ENCODE measurements around the gene NSMF. TPM values are rescaled to one million over a fixed set of nuclear protein-coding genes. Genes with fewer than 3 reads are reported as not detected.

NSMF gene
- total and polyA plus RNA-seq, 10 of the 15 experiments (the other 5 are each of a cell fraction or from before 2014, with no cell fraction given) = 0.13 to 44.3 (median 13.4) TPM

DNA sequence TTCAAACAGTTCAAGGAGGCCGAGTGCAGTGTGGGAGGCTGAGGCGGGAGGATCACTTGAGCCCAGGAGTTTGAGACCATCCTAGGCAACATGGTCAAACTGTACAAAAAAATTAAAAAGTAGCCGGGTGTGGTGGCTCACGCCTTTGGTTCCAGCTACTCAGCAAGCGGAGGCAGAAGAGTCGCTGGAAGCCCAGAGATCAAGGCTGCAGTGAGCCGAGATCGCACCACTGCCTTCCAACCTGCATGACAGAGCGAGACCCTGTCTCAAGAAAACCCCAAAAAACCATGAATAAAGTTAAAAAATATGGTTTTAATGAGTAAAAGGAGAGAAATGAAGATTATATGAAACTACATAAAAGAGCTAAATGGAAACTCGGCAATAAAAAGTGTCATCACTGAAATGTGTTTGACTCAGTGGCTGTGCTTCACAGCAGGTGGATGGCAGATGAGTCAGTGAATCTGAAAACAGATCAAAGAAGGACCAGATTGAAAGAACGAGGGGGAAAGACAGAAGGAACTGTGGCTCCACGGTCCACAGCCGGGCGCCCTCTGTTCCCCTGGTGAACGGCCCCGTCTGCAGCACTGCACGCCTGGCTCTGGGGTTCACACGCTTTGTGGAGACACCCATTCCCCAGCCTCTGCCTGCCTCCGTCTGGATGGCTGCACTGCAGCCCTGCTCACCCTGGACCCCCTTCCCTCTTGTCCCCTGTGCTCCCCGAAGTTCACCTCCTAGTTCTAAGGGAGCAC is 61.3 kb downstream of the NSMF start:
- POLR2A ChIA-PET = no interaction called here
- WGBS (ENCODE audit: insufficient coverage, insufficient replicate concordance, low lambda C conversion rate, missing lambda C conversion rate) = 61% methylated on average over 20 of the region's 20 CpGs
- RAD21 ChIA-PET (ENCODE audit: unreplicated experiment) = no interaction called here

More for the DNA sequence above, 61.3 kb downstream of the NSMF start:
- in situ Hi-C loops (cut with MboI) = no loop called here
- H3K27ac ChIP-seq (ENCODE audit: control insufficient read depth, insufficient read depth) = no peak overlapping the region
- no TSS peak for BruUV-seq (replicated peaks)
- H3K36me3 ChIP-seq (ENCODE audit: control insufficient read depth in 2 of 2, insufficient read depth in 2 of 2, low read length in 1 of 2) = no peaks in the 10 kb centered on the region; a peak in 1 of 4 replicates
- SMC1A ChIA-PET (ENCODE audit: uncharacterized antibody, unreplicated experiment) = no interaction called here
- TF ChIP-seq KLF5 (IDR thresholded peaks at IDR 0.05; ENCODE audit: partially characterized antibody) = no peak
- TF ChIP-seq TCF7 (IDR thresholded peaks at IDR 0.05; ENCODE audit: borderline replicate concordance) = peak; percentile 56; the same call in 1 of the 2 replicates
- H4K20me1 ChIP-seq (ENCODE audit: control insufficient read depth, insufficient read depth) = no peaks in the 10 kb centered on the region
- CTCF ChIA-PET = no interaction called here
- no peaks in the 10 kb centered on the region for H3K79me2 ChIP-seq (ENCODE audit: control insufficient read depth, insufficient read depth, low read length)
- FAIRE-seq (no peak), ATAC-seq (no peak), DNase-seq (ENCODE audit: low read depth, low spot score) (no peak)
- no peak overlapping the region for H3K4me2 ChIP-seq (ENCODE audit: control insufficient read depth, insufficient read depth)
- no peak overlapping the region for H3K4me3 ChIP-seq
- H2AFZ ChIP-seq (ENCODE audit: control insufficient read depth, low read depth, low read length) = no peak overlapping the region
- intact Hi-C loops (cut with micrococcal nuclease; ENCODE audit: unreplicated experiment) = no loop called here
- no peak overlapping the region for H3K9ac ChIP-seq (ENCODE audit: control insufficient read depth, insufficient read depth, low read length)
- peaks cover 20% of the 10 kb centered on the region for H3K9me3 ChIP-seq (replicated peaks; ENCODE audit: control insufficient read depth, insufficient read depth, low read length)
- no peaks in the 10 kb centered on the region for H3K27me3 ChIP-seq (replicated peaks in 1 of 2; ENCODE audit: control insufficient read depth in 2 of 2, insufficient read depth in 2 of 2, low read length in 1 of 2)
- H3K4me1 ChIP-seq (ENCODE audit: control insufficient read depth, insufficient read depth, low read length) = no peaks in the 10 kb centered on the region; the same call in 1 of the 2 replicates

Small RNA genes within 50 kb of the gene (microRNA-seq; reads per million reads assigned to microRNA genes)
- 1.3 reads per million for gene MIR7114

Other genes starting within 250 kb of the NSMF start
Only the 7 nearest of the 18 such genes appear.
- 3.9 and 4.7 TPM in 2 replicates for gene EXD3, start 36.2 kb downstream of the NSMF start, total RNA-seq (2014; rRNA removed)
- gene EXD3, start 36.2 kb downstream of the NSMF start, total RNA-seq (2014; rRNA removed; fragmentation: Illumina TruSeq; extraction: Trizol) = 2.2 and 2.4 TPM in 2 replicates
- gene EXD3, start 36.2 kb downstream of the NSMF start, total RNA-seq (2021) = 6.3 and 7.1 TPM in 2 replicates
- gene EXD3, start 36.2 kb downstream of the NSMF start, polyA plus RNA-seq (2011; rRNA removed) = 2.9 and 5.2 TPM in 2 replicates
- gene EXD3, start 36.2 kb downstream of the NSMF start, polyA plus RNA-seq (2014; fragmentation: Illumina TruSeq; extraction: Trizol) = 0.44 and 1.9 TPM in 2 replicates
- under 1 TPM; 0.21 to 0.51 TPM for gene EXD3, start 36.2 kb downstream of the NSMF start, polyA plus RNA-seq (2014; fragmentation: Nextera tagmentation; extraction: Ambion mirVana)
- 5.2 and 7.6 TPM in 2 replicates for gene EXD3, start 36.2 kb downstream of the NSMF start, polyA plus RNA-seq (2014; rRNA removed)
- gene EXD3, start 36.2 kb downstream of the NSMF start, polyA plus RNA-seq (2016; fragmentation: Nextera tagmentation; extraction: Ambion mirVana) = 1 to 10 TPM; 3.4 to 3.9 TPM
- gene NOXA1, start 35.9 kb downstream of the NSMF start, total RNA-seq (2014; rRNA removed) = 0.16 TPM in 1 of 2 replicates, not detected in the other
- not detected in 2 replicates for gene NOXA1, start 35.9 kb downstream of the NSMF start, total RNA-seq (2014; rRNA removed; fragmentation: Illumina TruSeq; extraction: Trizol)
- not detected in 2 replicates for gene NOXA1, start 35.9 kb downstream of the NSMF start, total RNA-seq (2021)
- 0.08 TPM in 1 of 2 replicates, not detected in the other for gene NOXA1, start 35.9 kb downstream of the NSMF start, polyA plus RNA-seq (2011; rRNA removed)
- gene NOXA1, start 35.9 kb downstream of the NSMF start, polyA plus RNA-seq (2014; fragmentation: Illumina TruSeq; extraction: Trizol) = not detected in 2 replicates
- gene NOXA1, start 35.9 kb downstream of the NSMF start, polyA plus RNA-seq (2014; fragmentation: Nextera tagmentation; extraction: Ambion mirVana) = not detected
- 0.20 TPM in 1 of 2 replicates, not detected in the other for gene NOXA1, start 35.9 kb downstream of the NSMF start, polyA plus RNA-seq (2014; rRNA removed)
- gene NOXA1, start 35.9 kb downstream of the NSMF start, polyA plus RNA-seq (2016; fragmentation: Nextera tagmentation; extraction: Ambion mirVana) = not detected
- gene ENTPD8, start 18.0 kb downstream of the NSMF start, total RNA-seq (2014; rRNA removed) = not detected in 2 replicates
- gene ENTPD8, start 18.0 kb downstream of the NSMF start, total RNA-seq (2014; rRNA removed; fragmentation: Illumina TruSeq; extraction: Trizol) = not detected in 2 replicates
- not detected in 2 replicates for gene ENTPD8, start 18.0 kb downstream of the NSMF start, total RNA-seq (2021)
- gene ENTPD8, start 18.0 kb downstream of the NSMF start, polyA plus RNA-seq (2011; rRNA removed) = not detected in 2 replicates
- gene ENTPD8, start 18.0 kb downstream of the NSMF start, polyA plus RNA-seq (2014; fragmentation: Illumina TruSeq; extraction: Trizol) = not detected in 2 replicates
- not detected for gene ENTPD8, start 18.0 kb downstream of the NSMF start, polyA plus RNA-seq (2014; fragmentation: Nextera tagmentation; extraction: Ambion mirVana)
- gene ENTPD8, start 18.0 kb downstream of the NSMF start, polyA plus RNA-seq (2014; rRNA removed) = not detected in 2 replicates
- not detected for gene ENTPD8, start 18.0 kb downstream of the NSMF start, polyA plus RNA-seq (2016; fragmentation: Nextera tagmentation; extraction: Ambion mirVana)
- gene PNPLA7, start 91.1 kb upstream of the NSMF start, total RNA-seq (2014; rRNA removed) = 0.22 and 0.85 TPM in 2 replicates
- gene PNPLA7, start 91.1 kb upstream of the NSMF start, total RNA-seq (2014; rRNA removed; fragmentation: Illumina TruSeq; extraction: Trizol) = 0.09 and 0.14 TPM in 2 replicates
- 0.43 and 0.85 TPM in 2 replicates for gene PNPLA7, start 91.1 kb upstream of the NSMF start, total RNA-seq (2021)
- 0.07 and 0.19 TPM in 2 replicates for gene PNPLA7, start 91.1 kb upstream of the NSMF start, polyA plus RNA-seq (2011; rRNA removed)
- gene PNPLA7, start 91.1 kb upstream of the NSMF start, polyA plus RNA-seq (2014; fragmentation: Illumina TruSeq; extraction: Trizol) = 0.32 and 0.41 TPM in 2 replicates
- under 1 TPM in 1 of 2 experiments, not detected in 1; 0.04 TPM for gene PNPLA7, start 91.1 kb upstream of the NSMF start, polyA plus RNA-seq (2014; fragmentation: Nextera tagmentation; extraction: Ambion mirVana)
- 0.32 and 1.0 TPM in 2 replicates for gene PNPLA7, start 91.1 kb upstream of the NSMF start, polyA plus RNA-seq (2014; rRNA removed)
- gene PNPLA7, start 91.1 kb upstream of the NSMF start, polyA plus RNA-seq (2016; fragmentation: Nextera tagmentation; extraction: Ambion mirVana) = under 1 TPM; 0.11 to 0.13 TPM
- 73.3 and 79.9 TPM in 2 replicates for gene MRPL41, start 92.5 kb upstream of the NSMF start, total RNA-seq (2014; rRNA removed)
- 11.2 and 13.2 TPM in 2 replicates for gene MRPL41, start 92.5 kb upstream of the NSMF start, total RNA-seq (2014; rRNA removed; fragmentation: Illumina TruSeq; extraction: Trizol)
- 64.5 and 67.0 TPM in 2 replicates for gene MRPL41, start 92.5 kb upstream of the NSMF start, total RNA-seq (2021)
- gene MRPL41, start 92.5 kb upstream of the NSMF start, polyA plus RNA-seq (2011; rRNA removed) = 5.8 and 12.4 TPM in 2 replicates
- gene MRPL41, start 92.5 kb upstream of the NSMF start, polyA plus RNA-seq (2014; fragmentation: Illumina TruSeq; extraction: Trizol) = 0.14 and 3.5 TPM in 2 replicates
- gene MRPL41, start 92.5 kb upstream of the NSMF start, polyA plus RNA-seq (2014; fragmentation: Nextera tagmentation; extraction: Ambion mirVana) = 1 to 10 TPM; 1.3 to 3.3 TPM
- 77.5 and 102 TPM in 2 replicates for gene MRPL41, start 92.5 kb upstream of the NSMF start, polyA plus RNA-seq (2014; rRNA removed)
- 100 to 1,000 TPM; 113 to 116 TPM for gene MRPL41, start 92.5 kb upstream of the NSMF start, polyA plus RNA-seq (2016; fragmentation: Nextera tagmentation; extraction: Ambion mirVana)
- gene DPH7, start 119.6 kb upstream of the NSMF start, total RNA-seq (2014; rRNA removed) = 27.6 and 29.5 TPM in 2 replicates
- 17.6 and 18.4 TPM in 2 replicates for gene DPH7, start 119.6 kb upstream of the NSMF start, total RNA-seq (2014; rRNA removed; fragmentation: Illumina TruSeq; extraction: Trizol)
- gene DPH7, start 119.6 kb upstream of the NSMF start, total RNA-seq (2021) = 30.0 and 33.8 TPM in 2 replicates
- 19.8 and 26.7 TPM in 2 replicates for gene DPH7, start 119.6 kb upstream of the NSMF start, polyA plus RNA-seq (2011; rRNA removed)
- gene DPH7, start 119.6 kb upstream of the NSMF start, polyA plus RNA-seq (2014; fragmentation: Illumina TruSeq; extraction: Trizol) = 16.3 and 24.2 TPM in 2 replicates
- 10 to 100 TPM in 1 of 2 experiments, 1 to 10 TPM in 1; 8.7 to 11.8 TPM for gene DPH7, start 119.6 kb upstream of the NSMF start, polyA plus RNA-seq (2014; fragmentation: Nextera tagmentation; extraction: Ambion mirVana)
- gene DPH7, start 119.6 kb upstream of the NSMF start, polyA plus RNA-seq (2014; rRNA removed) = 36.9 and 41.8 TPM in 2 replicates
- gene DPH7, start 119.6 kb upstream of the NSMF start, polyA plus RNA-seq (2016; fragmentation: Nextera tagmentation; extraction: Ambion mirVana) = 10 to 100 TPM; 36.3 to 40.0 TPM
- 38.6 and 43.8 TPM in 2 replicates for gene ZMYND19, start 131.2 kb upstream of the NSMF start, total RNA-seq (2014; rRNA removed)
- gene ZMYND19, start 131.2 kb upstream of the NSMF start, total RNA-seq (2014; rRNA removed; fragmentation: Illumina TruSeq; extraction: Trizol) = 22.6 and 25.7 TPM in 2 replicates
- 50.6 and 54.8 TPM in 2 replicates for gene ZMYND19, start 131.2 kb upstream of the NSMF start, total RNA-seq (2021)
- 15.6 and 20.4 TPM in 2 replicates for gene ZMYND19, start 131.2 kb upstream of the NSMF start, polyA plus RNA-seq (2011; rRNA removed)
- 6.2 and 19.7 TPM in 2 replicates for gene ZMYND19, start 131.2 kb upstream of the NSMF start, polyA plus RNA-seq (2014; fragmentation: Illumina TruSeq; extraction: Trizol)
- gene ZMYND19, start 131.2 kb upstream of the NSMF start, polyA plus RNA-seq (2014; fragmentation: Nextera tagmentation; extraction: Ambion mirVana) = 1 to 10 TPM in 1 of 2 experiments, under 1 TPM in 1; 0.84 to 2.6 TPM
- gene ZMYND19, start 131.2 kb upstream of the NSMF start, polyA plus RNA-seq (2014; rRNA removed) = 51.2 and 53.0 TPM in 2 replicates
- gene ZMYND19, start 131.2 kb upstream of the NSMF start, polyA plus RNA-seq (2016; fragmentation: Nextera tagmentation; extraction: Ambion mirVana) = 1 to 10 TPM; 3.2 to 7.1 TPM